H1 (cell line): Measurements from ENCODE around the gene GABRR1. TPM values are rescaled to one million over a fixed set of nuclear protein-coding genes. Genes with fewer than 3 reads are reported as not detected.

Experiments
- CTCF ChIA-PET: fragments of 300-600 bp; sonication (Branson Sonifier 250); formaldehyde crosslinking; loops from one replicate; lab custom pipeline; 2021; ENCODE audit not compliant: partially characterized antibody; lab: Charles Lee
- POLR2A ChIA-PET: fragments of 300-600 bp; sonication (Branson Sonifier 250); formaldehyde crosslinking; loops from one replicate; lab custom pipeline; 2021; ENCODE audit warnings: inconsistent platforms; ENCODE audit not compliant: partially characterized antibody; lab: Charles Lee
- DNase-seq, 2 experiments: peaks; one replicate each; pipeline versions ENCODE4 v3.0.0 to v3.0.0-alpha.2; 2010 to 2022; ENCODE audit warnings: low spot score in 2 of 2, low read depth in 1 of 2, mixed read lengths in 1 of 2
- FAIRE-seq: peaks from 2 replicates; lab custom pipeline; 2011; peaks lifted over from hg19 to GRCh38; lab: Jason Lieb, UNC
- H2AFZ ChIP-seq: 2 replicates; pipeline ENCODE4 v1.8.1; 2012; ENCODE audit warnings: low read length, inconsistent platforms
- H2AK5ac ChIP-seq: 2 replicates; pipeline ENCODE4 v1.6.1; 2013; ENCODE audit warnings: low read depth, low read length
- H2BK120ac ChIP-seq: replicated peaks from 2 replicates; pipeline ENCODE3; 2013; ENCODE audit warnings: low read depth, low read length, inconsistent platforms
- H2BK12ac ChIP-seq: 2 replicates; pipeline ENCODE4 v1.6.1; 2013; ENCODE audit warnings: low read depth, low read length
- H2BK15ac ChIP-seq: 2 replicates; pipeline ENCODE4 v1.6.1; 2013; ENCODE audit warnings: low read length
- H2BK20ac ChIP-seq: 2 replicates; pipeline ENCODE4 v1.6.1; 2013; ENCODE audit warnings: low read length
- H2BK5ac ChIP-seq: 2 replicates; pipeline ENCODE4 v1.6.1; 2013; ENCODE audit warnings: low read depth, low read length
- H3K14ac ChIP-seq: 2 replicates; pipeline ENCODE4 v1.6.1; 2013; ENCODE audit warnings: inconsistent platforms; ENCODE audit not compliant: insufficient read length
- H3K18ac ChIP-seq: 2 replicates; pipeline ENCODE4 v1.6.1; 2013; ENCODE audit warnings: low read length; ENCODE audit errors: extremely low read depth
- H3K23ac ChIP-seq: 2 replicates; pipeline ENCODE4 v1.6.1; 2013; ENCODE audit warnings: inconsistent platforms; ENCODE audit not compliant: insufficient read length
- H3K23me2 ChIP-seq: 2 replicates; pipeline ENCODE4 v1.6.1; 2013; ENCODE audit warnings: low read depth, low read length
- H3K27ac ChIP-seq: 2 replicates; pipeline ENCODE4 v1.6.1; 2011; ENCODE audit warnings: low read depth, low read length, inconsistent platforms
- H3K27me3 ChIP-seq, 4 experiments: replicated peaks in 1 of 4; 1 replicate in 1 of 4; 2 replicates in 3 of 4; pipeline versions ENCODE4 v1.6.1 to v1.8.1; 2011 to 2013; ENCODE audit warnings: low read length in 3 of 4, mild to moderate bottlenecking in 3 of 4, inconsistent platforms in 2 of 4, mixed read lengths in 2 of 4, moderate library complexity in 1 of 4; ENCODE audit not compliant: control insufficient read depth in 3 of 4, insufficient read depth in 3 of 4; ENCODE audit errors: extremely low read depth in 1 of 4
- H3K36me3 ChIP-seq, 4 experiments: 2 replicates each; pipeline versions ENCODE4 v1.6.1 to v1.8.1; 2011 to 2013; ENCODE audit warnings: mild to moderate bottlenecking in 4 of 4, low read length in 3 of 4, moderate library complexity in 2 of 4, control low read depth in 1 of 4, inconsistent platforms in 1 of 4; ENCODE audit not compliant: insufficient read depth in 4 of 4, control insufficient read depth in 2 of 4
- H3K4ac ChIP-seq: replicated peaks from 2 replicates; pipeline ENCODE3; 2013; ENCODE audit warnings: low read length, low read depth, mixed read lengths, inconsistent platforms; ENCODE audit not compliant: insufficient read length
- H3K4me1 ChIP-seq, 4 experiments: replicated peaks in 1 of 4; 1 replicate in 1 of 4; 2 replicates in 3 of 4; pipeline versions ENCODE4 v1.6.1 to v1.8.1; 2011 to 2013; ENCODE audit warnings: low read length in 3 of 4, inconsistent platforms in 2 of 4, mixed read lengths in 1 of 4; ENCODE audit not compliant: insufficient read depth in 4 of 4, control insufficient read depth in 3 of 4
- H3K4me2 ChIP-seq, 2 experiments: 2 replicates each; pipeline versions ENCODE4 v1.6.1 to v1.8.1; 2011 to 2013; ENCODE audit warnings: low read depth in 2 of 2, low read length in 2 of 2, control low read depth in 1 of 2, inconsistent platforms in 1 of 2, mild to moderate bottlenecking in 1 of 2; ENCODE audit not compliant: insufficient read depth in 1 of 2
- H3K4me3 ChIP-seq, 4 experiments: fragments of 200-600, 300-600 bp in 1 of 4; sonication (generic), shearing (Covaris generic), sonication (Bioruptor Twin) in 1 of 4; 2 replicates each; pipeline versions ENCODE4 v1.5.1 to v1.8.1; 2011 to 2016; ENCODE audit warnings: low read length in 4 of 4, low read depth in 3 of 4, control low read depth in 2 of 4, inconsistent platforms in 2 of 4, mild to moderate bottlenecking in 2 of 4, mixed read lengths in 1 of 4, moderate library complexity in 1 of 4; ENCODE audit not compliant: insufficient read depth in 2 of 4; ENCODE audit errors: extremely low read depth in 1 of 4
- H3K56ac ChIP-seq: replicated peaks from 2 replicates; pipeline ENCODE3; 2013; ENCODE audit warnings: low read depth, mild to moderate bottlenecking, mixed read lengths, low read length, inconsistent platforms; ENCODE audit not compliant: insufficient read length
- H3K79me1 ChIP-seq: 2 replicates; pipeline ENCODE4 v1.6.1; 2013; ENCODE audit warnings: low read depth, low read length, control low read depth
- H3K79me2 ChIP-seq, 2 experiments: 2 replicates each; pipeline versions ENCODE4 v1.6.1 to v1.8.1; 2012 to 2013; ENCODE audit warnings: low read length in 2 of 2, mild to moderate bottlenecking in 2 of 2, inconsistent platforms in 1 of 2; ENCODE audit not compliant: insufficient read depth in 2 of 2, control insufficient read depth in 1 of 2
- H3K9ac ChIP-seq, 4 experiments: replicated peaks in 1 of 4; 1 replicate in 1 of 4; 2 replicates in 3 of 4; pipeline versions ENCODE4 v1.6.1 to v1.8.1; 2011 to 2013; ENCODE audit warnings: low read depth in 3 of 4, low read length in 3 of 4, control low read depth in 2 of 4, mild to moderate bottlenecking in 2 of 4, moderate library complexity in 2 of 4, inconsistent platforms in 1 of 4; ENCODE audit errors: extremely low read depth in 1 of 4
- H3K9me3 ChIP-seq, 2 experiments: 2 replicates each; pipeline versions ENCODE4 v1.6.1 to v1.8.1; 2012 to 2013; ENCODE audit warnings: mild to moderate bottlenecking in 2 of 2, moderate library complexity in 2 of 2, control low read depth in 1 of 2, inconsistent platforms in 1 of 2, low read depth in 1 of 2, low read length in 1 of 2, mixed read lengths in 1 of 2; ENCODE audit not compliant: insufficient read depth in 2 of 2
- H4K20me1 ChIP-seq, 2 experiments: replicated peaks in 1 of 2; 2 replicates each; pipeline versions ENCODE3 to v1.8.1; 2011 to 2013; ENCODE audit warnings: inconsistent platforms in 2 of 2, low read length in 2 of 2, mild to moderate bottlenecking in 1 of 2; ENCODE audit not compliant: insufficient read depth in 2 of 2, control insufficient read depth in 1 of 2
- H4K5ac ChIP-seq: 2 replicates; pipeline ENCODE4 v1.6.1; 2013; ENCODE audit warnings: low read length, low read depth, mixed read lengths, inconsistent platforms; ENCODE audit not compliant: insufficient read length
- H4K8ac ChIP-seq: 2 replicates; pipeline ENCODE4 v1.8.0; 2013; ENCODE audit warnings: mild to moderate bottlenecking, moderate library complexity, low read length, inconsistent platforms; ENCODE audit not compliant: insufficient read depth; ENCODE audit errors: extremely low read depth
- H4K91ac ChIP-seq: replicated peaks from 2 replicates; pipeline ENCODE3; 2013; ENCODE audit warnings: low read length, mixed read lengths, inconsistent platforms; ENCODE audit not compliant: insufficient read length
- ASH2L ChIP-seq: fragments of 200-600, 300-600 bp; sonication (generic); IDR thresholded peaks from one replicate; pipeline ENCODE4 v1.7.1; 2017; ENCODE audit warnings: low read length
- CHD2 ChIP-seq: IDR thresholded peaks from 2 replicates; pipeline ENCODE4 v1.6.1; 2012; ENCODE audit warnings: low read length, improper control_type of control experiment
- EZH2 ChIP-seq: fragments of 200-600 bp; sonication (generic); IDR thresholded peaks from 2 replicates; pipeline ENCODE4 v1.7.1; 2012; ENCODE audit warnings: low read depth, mild to moderate bottlenecking, moderate library complexity, low read length, inconsistent platforms; ENCODE audit not compliant: severe bottlenecking
- KDM4A ChIP-seq: IDR thresholded peaks from one replicate; pipeline ENCODE4 v1.7.1; 2012; ENCODE audit warnings: low read depth, mild to moderate bottlenecking, moderate library complexity, low read length, inconsistent platforms; ENCODE audit not compliant: severe bottlenecking
- NANOG ChIP-seq: IDR thresholded peaks from 2 replicates; pipeline ENCODE4 v1.6.1; 2011; ENCODE audit warnings: low read length, low read depth, mild to moderate bottlenecking, inconsistent platforms; ENCODE audit not compliant: insufficient read depth, poor library complexity, severe bottlenecking
- NRF1 ChIP-seq: IDR thresholded peaks from 2 replicates; pipeline ENCODE4 v1.6.1; 2011; ENCODE audit warnings: mild to moderate bottlenecking, low read depth, low read length, improper control_type of control experiment
- POLR2AphosphoS5 ChIP-seq: IDR thresholded peaks from 2 replicates; pipeline ENCODE4 v1.6.1; 2011; ENCODE audit warnings: low read depth, low read length
- RAD21 ChIP-seq, 2 experiments: IDR thresholded peaks in 1 of 2; conservative IDR thresholded peaks in 1 of 2; 2 replicates each; pipeline ENCODE4 v1.6.1; 2011; ENCODE audit warnings: low read depth in 2 of 2, low read length in 2 of 2, improper control_type of control experiment in 1 of 2, inconsistent platforms in 1 of 2, mild to moderate bottlenecking in 1 of 2, moderate library complexity in 1 of 2
- SUZ12 ChIP-seq: fragments of 200-600 bp; sonication (generic); IDR thresholded peaks from 2 replicates; pipeline ENCODE4 v1.6.1; 2012; ENCODE audit warnings: mild to moderate bottlenecking, inconsistent platforms, low read length, moderate library complexity, mixed read lengths
- ZNF274 ChIP-seq: IDR thresholded peaks from 2 replicates; pipeline ENCODE4 v1.7.0; 2012; ENCODE audit warnings: low read length, borderline replicate concordance; ENCODE audit errors: extremely low read depth
- WGBS, 2 experiments: shearing (Covaris generic) in 1 of 2; methylation state at CpG; one replicate each; pipeline versions ENCODE4 v1.1.6 to v1.1.7; 2013 to 2015; ENCODE audit warnings: low lambda C conversion rate in 2 of 2, mixed read lengths in 2 of 2, inconsistent platforms in 1 of 2, low coverage in 1 of 2, missing lambda C conversion rate in 1 of 2; ENCODE audit not compliant: insufficient replicate concordance in 2 of 2, insufficient coverage in 1 of 2, insufficient read length in 1 of 2; ENCODE audit errors: extremely low coverage in 1 of 2, missing lambda C conversion rate in 1 of 2; 5-methylcytosine and 5-hydroxymethylcytosine counted together
- polyA plus RNA-seq, 7 experiments: library from polyadenylated mRNA; depleted of rRNA in 3 of 7; stranded (reverse) in 5 of 7; unstranded in 2 of 7; fragments of >200 nt in 5 of 7; fragments of 200-250 nt in 2 of 7; gene quantifications; 1 replicate in 5 of 7; 2 replicates in 1 of 7; 4 replicates in 1 of 7; pipeline versions ENCODE4 v1.2.1 to v1.2.3, GENCODE V29; 2011 to 2013; ENCODE audit warnings: missing spikeins in 2 of 7, mixed read lengths in 2 of 7
- total RNA-seq: library from RNA; stranded (reverse); fragmentation: NEBNext Ultra II Directional; extraction: Animal tissue kit (Norgen Biotek cat#: 25700); gene quantifications from 2 replicates; pipeline ENCODE4 v1.2.1, GENCODE V29; 2021
- TF ChIP-seq, protein P1 (sequence below): IDR thresholded peaks from 2 replicates; pipeline ENCODE4 v1.6.1; 2012; ENCODE audit warnings: low read length, inconsistent platforms

Gene GABRR1
- total and polyA plus RNA-seq, 2 of the 8 experiments (the other 6 are each of a cell fraction or from before 2014, with no cell fraction given): 0.60 to 0.63 TPM

DNA sequence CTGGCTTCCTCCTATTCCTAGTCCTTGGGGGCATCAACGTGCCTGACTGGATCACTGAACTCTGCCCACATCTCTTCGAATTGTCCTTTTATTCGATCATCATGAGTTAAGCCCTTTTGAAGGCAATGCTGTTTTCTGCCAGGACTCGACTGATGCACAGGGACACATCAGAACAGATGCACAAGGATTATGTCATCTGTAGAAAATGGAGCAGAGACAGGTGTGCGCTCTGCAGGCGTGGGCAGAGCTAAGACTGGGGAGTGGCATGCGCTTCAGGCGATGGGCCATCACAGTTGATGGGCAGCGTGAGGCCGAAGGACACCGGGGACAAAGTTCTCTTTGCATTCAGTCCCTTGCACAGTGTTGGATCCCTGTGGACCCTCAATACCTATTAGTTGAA is 13.1 kb downstream of the GABRR1 start:
- Histone ChIP-seq H3K79me1 (no peaks in the 10 kb centered on the region), H2BK12ac (no peak overlapping the region), H3K36me3 (no peaks in the 10 kb centered on the region; a peak in 1 of 8 replicates), H3K14ac (no peak overlapping the region), H2BK5ac (no peak overlapping the region), H2BK20ac (no peak overlapping the region), H2BK15ac (no peak overlapping the region), H4K20me1 (no peaks in the 10 kb centered on the region), H3K4me1 (no peaks in the 10 kb centered on the region), H2AFZ (no peak overlapping the region), H4K5ac (no peak overlapping the region), H3K27me3 (no peaks in the 10 kb centered on the region), H4K91ac (no peak overlapping the region), H2AK5ac (no peak overlapping the region), H3K18ac (no peak overlapping the region), H3K27ac (no peak overlapping the region), H3K23ac (no peak overlapping the region), H4K8ac (no peak overlapping the region), H3K4me3 (no peak overlapping the region), H3K9me3 (no peaks in the 10 kb centered on the region), H3K4ac (no peak overlapping the region), H3K23me2 (no peaks in the 10 kb centered on the region), H3K4me2 (no peak overlapping the region), H3K79me2 (no peaks in the 10 kb centered on the region), H3K9ac (no peak overlapping the region), H3K56ac (no peak overlapping the region), H2BK120ac (no peak overlapping the region)
- 91% methylated on average over 11 of the region's 11 CpGs; no CpG with 5 or more reads in 1 of the 2 experiments for WGBS, 2 experiments
- no peak for FAIRE-seq
- ChIA-PET POLR2A (no interaction called here), CTCF (interaction anchor here (1.6 kb wide), 1 partner anchor 107 kb away, joined by 4 read pairs; no protein-coding TSS in a partner anchor)
- no peak for DNase-seq
- TF ChIP-seq, protein P1, sequence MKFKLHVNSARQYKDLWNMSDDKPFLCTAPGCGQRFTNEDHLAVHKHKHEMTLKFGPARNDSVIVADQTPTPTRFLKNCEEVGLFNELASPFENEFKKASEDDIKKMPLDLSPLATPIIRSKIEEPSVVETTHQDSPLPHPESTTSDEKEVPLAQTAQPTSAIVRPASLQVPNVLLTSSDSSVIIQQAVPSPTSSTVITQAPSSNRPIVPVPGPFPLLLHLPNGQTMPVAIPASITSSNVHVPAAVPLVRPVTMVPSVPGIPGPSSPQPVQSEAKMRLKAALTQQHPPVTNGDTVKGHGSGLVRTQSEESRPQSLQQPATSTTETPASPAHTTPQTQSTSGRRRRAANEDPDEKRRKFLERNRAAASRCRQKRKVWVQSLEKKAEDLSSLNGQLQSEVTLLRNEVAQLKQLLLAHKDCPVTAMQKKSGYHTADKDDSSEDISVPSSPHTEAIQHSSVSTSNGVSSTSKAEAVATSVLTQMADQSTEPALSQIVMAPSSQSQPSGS: no peak
- TF ChIP-seq NANOG: no peak
- no peak for TF ChIP-seq EZH2
- TF ChIP-seq CHD2: no peak
- TF ChIP-seq POLR2AphosphoS5: no peak
- no peak for TF ChIP-seq SUZ12
- TF ChIP-seq ZNF274: no peak
- no peak for TF ChIP-seq NRF1
- no peak for TF ChIP-seq KDM4A
- no peak for TF ChIP-seq ASH2L
- TF ChIP-seq RAD21 (IDR thresholded peaks at IDR 0.05 in 1 of 2, conservative IDR thresholded peaks at IDR 0.05 in 1 of 2; ENCODE audit: low read depth in 2 of 2, low read length in 2 of 2): no peak
